HG03558 (cell line): Measurements from ENCODE around the gene CDK8.

Experiments used
- ATAC-seq: cut with Tn5 transposase; IDR thresholded peaks from one replicate; pipeline ENCODE4 v1.9.1; 2021; ENCODE audit warnings: moderate number of reproducible peaks; ENCODE audit not compliant: unreplicated experiment; ENCODE audit errors: extremely low read depth

Gene CDK8

DNA sequence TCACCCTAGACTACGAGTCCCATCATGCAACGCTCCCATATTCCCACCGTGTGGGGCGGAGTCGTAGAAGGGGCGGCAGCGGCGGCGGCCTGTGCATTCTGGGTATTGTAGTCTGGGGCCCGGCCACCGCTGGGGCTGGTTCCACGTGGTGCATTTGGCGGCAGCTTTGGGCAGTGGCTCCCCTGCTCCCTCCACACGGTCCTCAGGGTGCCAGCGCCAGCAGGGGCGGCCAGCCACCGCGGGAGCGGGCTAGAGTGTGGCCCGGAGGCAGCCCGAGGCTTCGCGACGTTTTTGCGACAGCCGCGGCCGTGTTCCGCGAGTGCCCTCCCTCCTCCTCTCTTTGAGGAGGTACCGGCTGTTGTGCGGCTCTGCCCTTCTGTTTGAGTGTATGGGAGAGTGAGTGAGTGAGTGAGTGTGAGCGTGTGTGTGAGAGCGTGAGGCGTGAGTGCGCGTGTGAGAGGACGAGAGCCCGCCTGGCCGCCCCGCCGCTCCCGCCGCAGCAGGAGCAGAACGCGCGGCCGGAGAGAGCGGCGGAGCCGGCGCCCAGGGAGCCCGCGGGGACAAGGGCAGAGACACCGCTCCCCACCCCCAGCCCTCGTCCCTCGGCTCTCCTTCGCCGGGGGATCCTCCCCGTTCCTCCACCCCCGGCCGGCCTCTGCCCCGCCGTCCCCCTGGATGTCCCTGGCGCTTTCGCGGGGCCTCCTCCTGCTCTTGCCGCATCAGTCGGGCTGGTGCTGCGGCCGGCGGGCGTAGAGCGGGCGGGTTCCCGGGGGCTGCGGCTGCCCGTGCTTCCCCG is at the start of gene CDK8:
Gene CDK8, plus strand, starts transcription at position 343 of the 796 bp plus-strand sequence. CDS start 513 bp downstream, outside the sequence.
- ATAC-seq: peak; percentile 72

DNA sequence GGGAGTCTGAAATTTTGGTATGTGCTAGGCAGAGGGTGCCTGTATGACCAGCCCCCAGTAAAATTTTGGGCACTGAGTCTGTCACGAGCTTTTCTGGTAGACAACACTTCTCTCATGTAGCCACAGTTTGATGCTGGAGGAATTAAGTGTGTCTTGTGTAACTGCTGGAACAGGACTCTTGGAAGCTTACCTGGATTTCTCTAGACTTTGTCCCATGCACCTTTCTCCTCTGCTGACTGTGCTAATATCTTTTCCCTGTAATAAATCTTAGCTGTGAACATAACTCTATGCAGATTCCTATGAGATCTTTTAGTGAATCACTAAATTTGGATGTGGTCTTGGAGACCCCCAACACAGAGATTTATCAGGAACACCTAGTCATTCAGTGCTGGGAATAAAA is 45.6 kb upstream of the CDK8 start:
- ATAC-seq: no peak

DNA sequence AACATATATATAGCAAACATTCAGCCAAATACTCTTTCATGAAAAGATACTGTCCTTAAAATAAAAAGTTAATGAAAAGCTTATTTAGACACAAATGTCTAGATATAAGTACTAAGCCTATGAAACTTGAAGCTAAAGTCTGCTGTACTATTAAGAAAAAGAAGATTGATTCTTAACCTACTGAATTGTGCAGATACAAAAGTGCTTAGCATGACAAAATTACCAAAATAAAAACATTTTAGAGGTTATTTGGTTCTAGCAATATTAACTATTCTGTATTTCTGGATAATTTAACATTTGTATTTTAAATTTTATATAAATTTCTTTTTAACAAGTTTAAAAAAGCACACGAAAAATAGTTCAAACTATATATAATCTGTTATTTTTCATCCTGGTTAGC is 40.6 kb upstream of the CDK8 start:
- ATAC-seq: no peak

GRCh38 chr13:26213982-26214381 is 39.9 kb upstream of the CDK8 start:
- no peak for ATAC-seq

- no peak for ATAC-seq
Observed at GRCh38 chr13:26216042-26216441, 37.9 kb upstream of the CDK8 start.

DNA sequence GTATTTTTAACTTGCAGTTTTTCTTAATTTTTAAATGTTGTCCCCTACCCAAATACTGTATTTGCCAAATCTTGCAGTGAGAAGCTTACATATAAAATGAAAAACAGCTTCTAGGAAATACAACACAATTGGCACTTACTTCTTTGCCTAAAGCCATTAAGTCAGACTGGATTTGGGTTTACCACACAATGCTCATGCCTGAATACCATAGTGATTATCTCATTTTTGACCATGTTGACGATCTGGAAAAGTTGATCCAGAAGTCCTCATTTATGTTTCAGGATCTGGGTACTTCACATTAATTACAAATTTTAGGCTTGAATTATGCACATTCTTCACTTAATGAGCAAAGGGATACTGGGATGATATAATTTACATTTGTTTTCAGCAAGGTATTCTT is 34.2 kb upstream of the CDK8 start:
- no peak for ATAC-seq

- no peak for ATAC-seq
Observed at GRCh38 chr13:26220575-26220974, 33.4 kb upstream of the CDK8 start.

- peak; percentile 3 for ATAC-seq
Observed at GRCh38 chr13:26221399-26221720, 32.6 kb upstream of the CDK8 start.

DNA sequence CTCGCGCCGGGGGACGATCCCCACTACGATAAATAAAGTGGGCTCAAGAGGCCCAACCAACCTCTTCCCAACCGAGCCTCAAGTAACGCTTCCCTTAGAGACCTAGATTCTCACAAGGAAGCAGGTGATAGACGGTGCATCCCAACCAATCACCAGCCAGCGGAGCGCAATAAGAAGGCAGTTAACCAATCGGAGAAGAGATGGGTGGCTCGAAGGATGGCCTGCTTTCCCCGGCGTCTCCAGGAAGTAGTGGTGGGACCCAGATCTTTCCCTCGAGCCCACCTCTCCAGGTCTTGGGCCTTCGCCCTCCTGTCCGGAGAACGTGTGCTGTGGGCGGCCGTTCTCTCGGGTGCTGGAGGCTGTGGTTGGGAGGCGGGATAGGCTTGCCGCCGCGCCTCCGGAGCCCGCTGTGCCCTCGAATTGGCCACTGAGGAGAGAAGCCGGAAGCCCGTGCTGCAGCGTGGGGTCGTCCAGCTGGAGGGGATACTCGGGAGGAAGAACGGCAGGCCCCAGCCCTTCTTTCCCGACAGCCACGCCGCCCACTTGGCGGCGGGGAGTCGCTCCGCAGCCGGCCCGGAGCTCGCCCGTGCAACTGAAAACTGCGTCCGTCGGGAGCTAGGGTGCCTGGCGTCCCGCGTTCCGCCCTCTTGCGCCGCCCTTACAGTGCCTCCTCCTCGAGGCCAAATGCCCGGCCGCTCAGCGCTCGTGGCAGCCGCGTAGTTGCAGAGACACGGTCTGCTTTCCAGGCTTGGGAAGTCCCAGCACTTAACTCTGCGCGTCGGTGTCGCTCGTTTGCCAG is 32.0 kb upstream of the CDK8 start, which contains the start of gene RNF6:
Gene RNF6, minus strand, starts transcription at position 594 of the 799 bp plus-strand sequence. CDS start 2,665 bp downstream, outside the sequence.
- peak; percentile 90 for ATAC-seq

GRCh38 chr13:26222520-26223046 is 31.3 kb upstream of the CDK8 start:
- ATAC-seq: peak; percentile 25

DNA sequence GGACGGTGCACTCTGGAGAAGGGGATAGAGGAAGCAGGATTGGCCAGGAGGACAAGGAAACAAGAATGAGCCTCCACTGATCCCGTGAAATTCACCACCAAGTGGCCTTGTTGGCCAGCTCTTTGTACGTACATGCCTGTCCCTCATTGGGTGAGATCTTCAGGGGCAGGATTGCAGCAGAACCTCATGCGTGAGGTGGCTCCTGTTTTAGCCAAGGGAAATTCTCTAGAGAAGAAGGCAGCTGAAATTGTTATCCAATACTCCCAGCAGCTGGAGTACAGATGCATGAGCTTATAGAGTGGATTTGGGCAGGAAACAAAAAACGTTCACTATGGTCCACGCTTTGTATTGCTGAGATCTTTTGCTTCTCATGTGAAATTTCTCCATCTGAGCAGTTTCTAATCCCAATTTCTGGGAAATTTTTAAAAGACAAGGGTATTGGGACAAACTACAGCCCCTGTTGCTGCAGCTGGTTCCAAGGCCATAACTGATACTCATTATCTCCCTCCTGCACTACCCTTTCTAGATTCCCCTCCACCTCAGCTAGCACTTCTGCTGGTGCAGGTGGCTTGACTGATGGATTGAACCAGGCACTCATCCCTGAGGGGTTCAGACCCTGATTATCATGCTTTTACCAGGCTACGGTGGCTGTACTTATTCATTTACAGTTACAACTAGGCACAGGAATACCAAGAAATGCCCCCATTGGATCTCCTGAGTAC is 27.9 kb upstream of the CDK8 start:
- no peak for ATAC-seq

DNA sequence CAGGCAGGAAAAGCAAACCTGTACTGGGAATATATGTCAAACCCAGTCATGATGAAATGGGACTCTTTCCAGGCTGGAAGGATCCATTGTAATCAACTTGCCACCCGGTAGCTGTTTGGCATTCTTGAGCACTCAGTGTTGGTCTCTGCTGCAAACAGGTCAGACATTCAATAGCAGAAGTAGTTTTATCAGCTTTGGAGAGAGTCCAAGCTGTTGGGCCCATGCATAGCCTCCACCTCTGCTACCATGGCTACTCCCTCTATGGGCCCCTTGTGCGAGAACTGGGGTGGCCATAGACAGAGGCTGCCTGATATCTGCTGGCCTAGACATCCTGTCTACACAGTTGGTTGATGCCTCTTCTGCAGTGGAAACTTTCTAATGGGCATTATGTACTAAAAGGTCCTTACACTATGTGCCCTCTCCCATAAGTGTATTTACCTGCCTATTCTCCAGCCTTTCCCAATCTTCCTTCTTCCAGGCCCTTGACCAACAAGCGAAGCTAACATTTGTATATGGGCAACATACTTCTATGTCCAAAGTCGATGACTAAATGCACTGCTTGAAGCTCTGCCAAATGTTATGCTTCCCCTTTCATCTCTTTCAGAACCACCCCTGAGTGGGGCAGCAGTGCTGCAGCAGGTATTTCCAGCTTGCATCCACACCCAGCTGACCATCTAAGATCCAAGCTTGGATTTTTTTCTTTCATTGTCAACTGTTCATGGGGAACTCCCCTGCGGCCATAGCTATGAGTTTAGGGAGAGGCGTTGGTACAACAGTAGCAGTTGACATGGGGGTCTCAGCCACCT is 26.6 kb upstream of the CDK8 start:
- ATAC-seq: no peak

DNA sequence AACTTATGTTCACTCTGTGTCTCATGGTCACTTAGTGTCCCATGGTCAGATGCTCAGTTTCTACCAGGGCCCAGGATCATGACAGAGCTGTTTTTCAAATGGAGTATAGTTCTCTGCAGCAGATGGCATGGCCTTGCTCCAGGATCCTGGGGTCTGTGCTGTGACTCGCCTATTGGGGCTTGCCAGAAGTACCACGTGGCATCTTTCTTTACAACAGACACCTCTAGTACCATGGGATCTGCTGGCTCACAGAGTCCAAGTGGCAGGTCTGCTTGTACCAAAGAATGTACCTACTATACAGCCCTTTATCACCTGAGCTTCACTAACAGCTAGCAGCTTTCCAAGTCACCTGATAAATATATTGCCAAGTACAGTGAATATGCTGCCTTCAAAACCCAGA is 25.8 kb upstream of the CDK8 start:
- ATAC-seq: no peak

- ATAC-seq: no peak
Observed at GRCh38 chr13:26229080-26229615, 24.8 kb upstream of the CDK8 start.

DNA sequence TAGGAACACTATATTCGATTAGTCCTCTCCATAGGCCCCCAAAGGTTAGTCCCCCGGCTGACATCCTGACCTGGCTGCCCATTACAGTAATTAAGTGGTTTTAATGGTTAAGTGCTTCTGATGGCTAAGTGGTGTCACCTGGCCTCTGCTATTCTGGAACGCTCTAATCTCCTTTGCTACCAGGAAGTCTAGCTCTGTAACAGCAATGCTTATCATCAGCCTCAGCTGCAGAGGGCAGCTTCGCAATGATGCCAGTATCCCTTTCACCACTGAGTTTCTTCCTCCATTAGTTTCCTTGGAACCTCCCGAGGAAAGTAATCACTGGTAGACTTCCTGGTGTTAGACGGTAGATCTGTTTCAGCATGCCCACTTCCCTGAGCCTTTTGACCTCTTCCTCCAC is 23.2 kb upstream of the CDK8 start:
- ATAC-seq: no peak

- no peak for ATAC-seq
Observed at GRCh38 chr13:26236296-26236695, 17.6 kb upstream of the CDK8 start.

DNA sequence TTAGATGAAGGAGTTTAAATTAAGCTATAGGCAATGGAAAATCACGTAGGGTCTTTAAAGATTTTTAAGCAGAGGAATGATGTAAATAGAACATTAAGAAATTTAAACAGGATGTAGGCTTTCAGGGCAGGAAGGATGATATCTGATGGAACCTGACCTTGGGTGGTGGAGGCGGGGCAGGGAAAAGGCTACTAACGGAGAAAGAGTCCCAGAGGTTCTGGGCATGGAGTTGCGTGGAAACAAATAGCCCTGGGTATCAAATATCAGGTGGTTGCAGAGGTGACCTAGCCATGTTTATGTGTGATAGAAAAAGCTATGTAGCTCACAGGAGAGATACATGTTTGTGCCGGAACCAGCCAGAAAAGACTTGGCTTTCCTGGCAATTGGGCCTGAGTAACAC is 7.8 kb upstream of the CDK8 start:
- ATAC-seq: no peak

GRCh38 chr13:26247011-26247410 is 6.9 kb upstream of the CDK8 start:
- ATAC-seq: no peak

DNA sequence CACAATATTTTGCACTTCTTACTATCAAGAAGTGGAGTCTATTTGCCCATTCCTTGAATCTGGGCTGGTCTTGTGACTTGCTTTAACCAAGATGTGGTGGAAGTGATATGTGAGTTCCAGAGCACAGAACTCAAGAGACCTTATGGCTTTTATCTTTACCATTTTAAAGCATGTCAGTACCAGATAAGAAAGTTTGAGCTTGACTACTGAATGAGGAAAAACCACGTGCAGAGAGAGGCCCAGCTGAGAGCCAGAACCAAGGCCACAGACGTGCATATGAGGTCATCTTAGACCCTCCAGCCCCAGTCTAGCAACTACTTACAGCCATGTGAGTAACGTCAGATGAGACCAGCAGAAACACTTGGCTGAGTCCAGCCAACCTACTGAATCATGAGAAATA is 6.3 kb upstream of the CDK8 start:
- no peak for ATAC-seq

DNA sequence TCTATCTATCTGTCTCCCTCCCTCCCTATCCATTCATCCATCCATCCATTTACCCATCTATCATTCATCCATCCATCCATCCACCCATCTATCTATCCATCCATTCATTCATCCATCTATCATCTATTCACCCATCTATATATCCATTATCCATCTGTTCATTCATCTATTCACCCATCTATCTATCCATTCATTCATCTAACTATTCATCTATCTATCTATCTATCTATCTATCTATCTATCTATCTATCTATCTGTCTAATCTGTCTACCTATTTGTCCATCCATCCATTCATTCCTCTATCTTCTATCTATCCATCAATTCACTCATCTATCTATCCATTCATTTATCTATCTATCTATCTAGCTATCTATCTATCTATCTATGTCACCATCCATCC is 4.4 kb upstream of the CDK8 start:
- ATAC-seq: no peak
